ENCODE measurements around the gene IQSEC1. TPM values are rescaled to one million over a fixed set of nuclear protein-coding genes. Genes with fewer than 3 reads are reported as not detected.

The IQSEC1 gene
- total RNA-seq, 2 donors from 2014 or later, result 58.2 to 94.2 TPM

DNA sequence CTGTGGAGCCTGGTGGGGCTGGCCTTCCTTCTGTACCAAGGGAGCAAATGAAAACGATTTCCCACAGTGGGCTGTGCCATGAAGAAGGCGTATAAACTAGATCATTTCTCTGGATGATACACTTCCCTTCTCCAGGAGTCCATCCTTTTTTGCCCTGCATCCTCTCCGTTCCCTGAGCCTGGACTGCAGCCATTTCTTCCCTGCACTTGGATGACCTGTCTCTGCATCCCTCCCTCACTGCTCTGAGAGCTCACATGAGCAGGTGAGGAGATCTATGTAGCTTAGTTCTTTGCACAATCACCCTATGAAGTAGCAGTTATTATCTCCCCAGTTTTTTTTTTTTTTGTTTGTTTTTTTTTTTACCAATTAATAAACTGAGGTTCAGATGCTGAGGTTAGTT is 46.7 kb downstream of the IQSEC1 start:
- intact Hi-C loops (cut with DNase I), result no loop called here
- H3K4me3 ChIP-seq, result no peak overlapping the region
- no peaks in the 10 kb centered on the region for H3K36me3 ChIP-seq
- no peaks in the 10 kb centered on the region for H3K27me3 ChIP-seq (replicated peaks; ENCODE audit: insufficient read depth)
- no peaks in the 10 kb centered on the region for H3K9me3 ChIP-seq
- TF ChIP-seq POLR2A (IDR thresholded peaks at IDR 0.05) (no peak), POLR2AphosphoS5 (IDR thresholded peaks at IDR 0.05) (no peak)
- TF ChIP-seq, protein P1, sequence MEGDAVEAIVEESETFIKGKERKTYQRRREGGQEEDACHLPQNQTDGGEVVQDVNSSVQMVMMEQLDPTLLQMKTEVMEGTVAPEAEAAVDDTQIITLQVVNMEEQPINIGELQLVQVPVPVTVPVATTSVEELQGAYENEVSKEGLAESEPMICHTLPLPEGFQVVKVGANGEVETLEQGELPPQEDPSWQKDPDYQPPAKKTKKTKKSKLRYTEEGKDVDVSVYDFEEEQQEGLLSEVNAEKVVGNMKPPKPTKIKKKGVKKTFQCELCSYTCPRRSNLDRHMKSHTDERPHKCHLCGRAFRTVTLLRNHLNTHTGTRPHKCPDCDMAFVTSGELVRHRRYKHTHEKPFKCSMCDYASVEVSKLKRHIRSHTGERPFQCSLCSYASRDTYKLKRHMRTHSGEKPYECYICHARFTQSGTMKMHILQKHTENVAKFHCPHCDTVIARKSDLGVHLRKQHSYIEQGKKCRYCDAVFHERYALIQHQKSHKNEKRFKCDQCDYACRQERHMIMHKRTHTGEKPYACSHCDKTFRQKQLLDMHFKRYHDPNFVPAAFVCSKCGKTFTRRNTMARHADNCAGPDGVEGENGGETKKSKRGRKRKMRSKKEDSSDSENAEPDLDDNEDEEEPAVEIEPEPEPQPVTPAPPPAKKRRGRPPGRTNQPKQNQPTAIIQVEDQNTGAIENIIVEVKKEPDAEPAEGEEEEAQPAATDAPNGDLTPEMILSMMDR (IDR thresholded peaks at IDR 0.05), result no peak
- no peak for DNase-seq (ENCODE audit: low spot score)
- no peaks in the 10 kb centered on the region for H3K4me1 ChIP-seq (replicated peaks)
- 93% methylated on average over 3 of the region's 3 CpGs for WGBS
- H3K27ac ChIP-seq, result no peak overlapping the region

DNA sequence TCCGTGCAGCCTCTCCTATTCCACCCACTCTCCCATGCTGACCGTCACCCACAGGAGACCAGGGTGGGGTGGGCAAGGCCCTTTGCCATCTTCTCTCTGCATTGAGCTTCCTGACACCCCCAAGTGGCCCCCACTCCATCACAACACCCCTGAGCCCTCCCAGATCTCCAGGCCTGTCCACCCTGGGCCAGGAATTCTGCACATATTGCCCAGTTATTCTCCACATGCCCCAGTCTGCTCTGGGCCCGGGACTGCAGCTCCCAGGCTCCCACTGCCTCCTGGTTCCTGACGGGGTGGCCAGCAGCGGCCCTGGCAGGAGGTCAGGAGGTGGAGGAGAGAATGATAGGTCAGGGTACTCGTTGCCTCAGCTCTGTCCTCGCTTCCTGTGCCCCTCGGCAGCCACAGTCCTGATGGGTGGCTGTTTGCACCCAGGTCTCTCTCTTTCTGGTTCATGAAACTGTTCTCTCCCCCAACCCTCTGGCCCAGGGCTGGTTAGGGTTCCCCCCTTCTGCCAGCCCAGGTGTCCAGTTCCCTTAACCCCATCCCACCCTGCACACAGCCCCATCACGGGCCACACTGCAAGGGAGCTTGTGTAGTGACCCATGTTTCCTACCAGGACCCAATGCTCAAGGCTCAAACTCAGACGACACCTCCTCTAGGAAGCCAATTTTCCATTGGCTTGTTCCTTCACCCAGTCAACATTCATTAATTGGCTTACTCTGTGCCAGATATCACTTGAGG is 47.3 kb downstream of the IQSEC1 start:
- Histone ChIP-seq H3K4me1 (replicated peaks) (no peaks in the 10 kb centered on the region), H3K36me3 (no peaks in the 10 kb centered on the region), H3K9me3 (no peaks in the 10 kb centered on the region), H3K4me3 (no peak overlapping the region), H3K27ac (no peak overlapping the region), H3K27me3 (replicated peaks; ENCODE audit: insufficient read depth) (no peaks in the 10 kb centered on the region)
- TF ChIP-seq POLR2A (IDR thresholded peaks at IDR 0.05) (no peak), POLR2AphosphoS5 (IDR thresholded peaks at IDR 0.05) (no peak)
- TF ChIP-seq, protein P1 (IDR thresholded peaks at IDR 0.05), result no peak
- intact Hi-C loops (cut with DNase I), result no loop called here
- 98% methylated on average over 10 of the region's 10 CpGs for WGBS
- no peak for DNase-seq (ENCODE audit: low spot score)

DNA sequence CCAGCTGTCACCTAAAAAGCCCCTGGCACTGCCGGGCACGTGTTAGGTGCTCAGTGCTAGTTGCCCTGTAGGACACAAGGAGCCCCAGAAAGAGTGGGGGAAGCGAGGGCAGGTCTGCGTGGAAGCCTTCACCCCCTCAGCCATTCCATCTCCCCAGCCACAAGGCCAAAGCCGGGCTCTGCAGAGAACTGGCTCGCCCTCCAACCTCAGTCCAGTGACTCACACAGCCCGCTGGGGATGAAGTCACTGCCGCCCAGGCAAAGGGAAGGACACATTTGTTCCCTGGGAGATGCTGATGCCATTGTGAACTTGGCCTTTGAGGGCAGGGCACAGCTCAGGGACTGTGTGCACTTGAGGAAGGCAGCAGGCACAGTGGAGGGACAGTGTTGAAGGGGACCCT is 48.1 kb downstream of the IQSEC1 start:
- Histone ChIP-seq H3K4me1 (replicated peaks) (no peaks in the 10 kb centered on the region), H3K4me3 (no peak overlapping the region), H3K27me3 (replicated peaks; ENCODE audit: insufficient read depth) (no peaks in the 10 kb centered on the region), H3K36me3 (no peaks in the 10 kb centered on the region), H3K9me3 (no peaks in the 10 kb centered on the region), H3K27ac (no peak overlapping the region)
- 84% methylated on average over 8 of the region's 8 CpGs for WGBS
- DNase-seq (ENCODE audit: low spot score), result no peak
- intact Hi-C loops (cut with DNase I), result no loop called here
- TF ChIP-seq POLR2AphosphoS5 (IDR thresholded peaks at IDR 0.05) (no peak), POLR2A (IDR thresholded peaks at IDR 0.05) (no peak)
- TF ChIP-seq, protein P1 (IDR thresholded peaks at IDR 0.05), result no peak

DNA sequence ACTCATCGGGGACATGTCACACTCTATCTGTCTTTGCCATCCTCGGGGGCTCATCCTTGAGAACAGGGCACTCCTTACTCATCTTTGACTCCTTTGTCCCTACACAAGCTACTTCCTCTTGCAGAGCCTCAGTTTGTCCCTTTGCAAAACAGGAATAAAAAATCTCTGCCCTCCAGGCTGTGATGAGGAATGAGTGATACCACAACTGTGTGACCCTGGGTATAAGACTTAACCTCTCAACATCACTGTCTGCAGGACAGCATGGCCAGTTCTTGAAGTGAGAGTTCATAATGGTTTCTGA is 48.5 kb downstream of the IQSEC1 start:
- DNase-seq (ENCODE audit: low spot score), result no peak
- intact Hi-C loops (cut with DNase I), result no loop called here
- Histone ChIP-seq H3K27ac (no peak overlapping the region), H3K4me3 (no peak overlapping the region), H3K4me1 (replicated peaks) (no peaks in the 10 kb centered on the region), H3K36me3 (no peaks in the 10 kb centered on the region), H3K27me3 (replicated peaks; ENCODE audit: insufficient read depth) (no peaks in the 10 kb centered on the region), H3K9me3 (no peaks in the 10 kb centered on the region)
- 97% methylated on average over 2 of the region's 2 CpGs for WGBS
- TF ChIP-seq POLR2AphosphoS5 (IDR thresholded peaks at IDR 0.05), result no peak
- TF ChIP-seq, protein P1 (IDR thresholded peaks at IDR 0.05), result no peak
- TF ChIP-seq POLR2A (IDR thresholded peaks at IDR 0.05), result no peak

Data from prostate gland (tissue), 2 donors.